Vagina (tissue), 2 donors: Measurements from ENCODE around the gene TTC17.

Experiments used
- CTCF ChIP-seq, 3 experiments: fragments of 450-650 bp in 2 of 3; fragments of 200-600 bp in 1 of 3; sonication (generic) in 1 of 3; IDR thresholded peaks; one replicate each; pipeline ENCODE4 v1.5.1; 2017 to 2019; ENCODE audit warnings: antibody characterized with exemption in 3 of 3, mild to moderate bottlenecking in 2 of 3, moderate library complexity in 2 of 3
- POLR2A ChIP-seq, 2 donors: fragments of 450-650 bp; IDR thresholded peaks; one replicate each; pipeline ENCODE4 v1.6.1; 2017; ENCODE audit warnings: antibody characterized with exemption in 2 of 2, mild to moderate bottlenecking in 2 of 2, moderate library complexity in 2 of 2
- POLR2AphosphoS5 ChIP-seq, 2 donors: sonication (generic); formaldehyde crosslinking; IDR thresholded peaks; one replicate each; pipeline ENCODE4 v1.9.0; 2017; ENCODE audit warnings: antibody characterized with exemption in 2 of 2, mild to moderate bottlenecking in 2 of 2, low read depth in 1 of 2; ENCODE audit not compliant: insufficient read depth in 1 of 2

- TF ChIP-seq CTCF (IDR thresholded peaks at IDR 0.05), result no peak
- no peak for TF ChIP-seq POLR2A (IDR thresholded peaks at IDR 0.05)
- TF ChIP-seq POLR2AphosphoS5 (IDR thresholded peaks at IDR 0.05; ENCODE audit: insufficient read depth in 1 of 2, low read depth in 1 of 2), result no peak
Measured at GRCh38 chr11:43516316-43516850, 157.7 kb downstream of the TTC17 start.
